Prostate gland (tissue), 2 donors: ENCODE results near the gene DUSP8.

ENCODE experiments used
- POLR2A ChIP-seq: fragments of 450-650 bp; IDR thresholded peaks from one replicate; pipeline ENCODE4 v1.6.1; 2016; ENCODE audit warnings: antibody characterized with exemption, mild to moderate bottlenecking
- POLR2AphosphoS5 ChIP-seq: sonication (generic); formaldehyde crosslinking; IDR thresholded peaks from one replicate; pipeline ENCODE4 v1.6.1; 2017; ENCODE audit warnings: antibody characterized with exemption
- TF ChIP-seq, protein P1 (sequence below), 4 experiments: fragments of 200-600 bp in 2 of 4; fragments of 450-650 bp in 2 of 4; sonication (generic) in 2 of 4; IDR thresholded peaks; 1 replicate in 3 of 4; 2 replicates in 1 of 4; pipeline ENCODE4 v1.5.1; 2016 to 2019; ENCODE audit warnings: antibody characterized with exemption in 4 of 4, mild to moderate bottlenecking in 2 of 4, moderate library complexity in 2 of 4

DNA sequence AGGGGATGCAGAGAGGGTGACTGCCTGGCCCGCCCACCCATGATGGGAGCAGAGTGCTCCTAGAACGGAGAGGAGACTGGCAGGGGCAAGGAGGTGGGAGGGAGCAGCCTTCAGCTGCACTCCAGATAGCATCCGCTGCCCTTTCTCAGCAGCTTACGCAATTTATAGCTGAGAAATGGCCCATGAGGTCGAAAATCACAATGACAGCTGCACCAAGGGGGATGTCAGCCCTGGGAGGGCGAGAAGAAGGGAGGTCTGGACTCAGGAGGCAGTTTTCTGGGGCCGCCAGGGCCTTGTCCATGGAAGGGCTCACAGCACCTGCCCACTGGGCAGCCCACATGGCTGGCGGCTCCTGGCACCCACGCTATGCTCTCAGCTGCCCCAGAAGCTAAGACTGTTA lies 67.9 kb downstream of the DUSP8 start:
- TF ChIP-seq, protein P1, sequence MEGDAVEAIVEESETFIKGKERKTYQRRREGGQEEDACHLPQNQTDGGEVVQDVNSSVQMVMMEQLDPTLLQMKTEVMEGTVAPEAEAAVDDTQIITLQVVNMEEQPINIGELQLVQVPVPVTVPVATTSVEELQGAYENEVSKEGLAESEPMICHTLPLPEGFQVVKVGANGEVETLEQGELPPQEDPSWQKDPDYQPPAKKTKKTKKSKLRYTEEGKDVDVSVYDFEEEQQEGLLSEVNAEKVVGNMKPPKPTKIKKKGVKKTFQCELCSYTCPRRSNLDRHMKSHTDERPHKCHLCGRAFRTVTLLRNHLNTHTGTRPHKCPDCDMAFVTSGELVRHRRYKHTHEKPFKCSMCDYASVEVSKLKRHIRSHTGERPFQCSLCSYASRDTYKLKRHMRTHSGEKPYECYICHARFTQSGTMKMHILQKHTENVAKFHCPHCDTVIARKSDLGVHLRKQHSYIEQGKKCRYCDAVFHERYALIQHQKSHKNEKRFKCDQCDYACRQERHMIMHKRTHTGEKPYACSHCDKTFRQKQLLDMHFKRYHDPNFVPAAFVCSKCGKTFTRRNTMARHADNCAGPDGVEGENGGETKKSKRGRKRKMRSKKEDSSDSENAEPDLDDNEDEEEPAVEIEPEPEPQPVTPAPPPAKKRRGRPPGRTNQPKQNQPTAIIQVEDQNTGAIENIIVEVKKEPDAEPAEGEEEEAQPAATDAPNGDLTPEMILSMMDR (IDR thresholded peaks at IDR 0.05) = no peak
- TF ChIP-seq POLR2AphosphoS5 = no peak
- TF ChIP-seq POLR2A = no peak
